B cell (primary cell): Measurements from ENCODE around the gene IKZF2. TPM values are rescaled to one million over a fixed set of nuclear protein-coding genes. Genes with fewer than 3 reads are reported as not detected.

ENCODE experiments used
- ATAC-seq: fragments of 200-7000 bp; cut with Tn5 transposase; one replicate; pipeline ENCODE4 v1.10.0; 2021; ENCODE audit warnings: low read depth, mild to moderate bottlenecking, moderate number of reproducible peaks, moderate library complexity
- CTCF ChIA-PET: fragments of 350-600 bp; sonication (Branson Sonifier 250); formaldehyde crosslinking; loops from one replicate; lab custom pipeline; 2021; ENCODE audit warnings: antibody characterized with exemption, inconsistent platforms; lab: Charles Lee
- POLR2A ChIA-PET: fragments of 350-600 bp; sonication (Branson Sonifier 250); formaldehyde crosslinking; loops from one replicate; lab custom pipeline; 2021; ENCODE audit warnings: antibody characterized with exemption; lab: Charles Lee
- DNase-seq: peaks from one replicate; pipeline ENCODE4 v3.0.0; 2013
- H2AFZ ChIP-seq: 2 replicates; pipeline ENCODE4 v1.6.1; 2012; ENCODE audit warnings: mild to moderate bottlenecking, low read depth, low read length; ENCODE audit not compliant: insufficient read depth, poor library complexity, severe bottlenecking
- H3K27ac ChIP-seq, 2 donors: 1 replicate in 1 of 2; 2 replicates in 1 of 2; pipeline ENCODE4 v1.5.1; 2012 to 2013; ENCODE audit warnings: low read length in 2 of 2, mild to moderate bottlenecking in 2 of 2, moderate library complexity in 1 of 2
- H3K27me3 ChIP-seq, 4 experiments: fragments of 200-600 bp in 1 of 4; sonication (generic) in 1 of 4; replicated peaks in 1 of 4; 1 replicate in 2 of 4; 2 replicates in 2 of 4; pipeline versions ENCODE4 v1.6.1 to v1.7.0; 2013 to 2016; ENCODE audit warnings: low read length in 3 of 4, mild to moderate bottlenecking in 2 of 4, mixed read lengths in 1 of 4, moderate library complexity in 1 of 4; ENCODE audit not compliant: insufficient read depth in 4 of 4, control insufficient read depth in 3 of 4; ENCODE audit errors: control extremely low read depth in 1 of 4
- H3K36me3 ChIP-seq, 2 experiments: replicated peaks in 1 of 2; 1 replicate in 1 of 2; 2 replicates in 1 of 2; pipeline versions ENCODE4 v1.6.1 to v1.7.1; 2013; ENCODE audit warnings: low read length in 1 of 2; ENCODE audit not compliant: insufficient read depth in 2 of 2, control insufficient read depth in 1 of 2; ENCODE audit errors: control extremely low read depth in 1 of 2, extremely low read depth in 1 of 2
- H3K4me1 ChIP-seq, 2 donors: fragments of 200-600 bp in 1 of 2; sonication (generic) in 1 of 2; 1 replicate in 1 of 2; 2 replicates in 1 of 2; pipeline versions ENCODE4 v1.5.1 to v1.6.1; 2013 to 2017; ENCODE audit warnings: low read length in 2 of 2; ENCODE audit not compliant: control insufficient read depth in 2 of 2, insufficient read depth in 2 of 2
- H3K4me2 ChIP-seq: replicated peaks from 2 replicates; pipeline ENCODE3; 2012; ENCODE audit warnings: mild to moderate bottlenecking, low read depth, low read length; ENCODE audit not compliant: poor library complexity, severe bottlenecking
- H3K4me3 ChIP-seq, 5 experiments: fragments of 200-600 bp in 1 of 5; sonication (generic) in 1 of 5; 1 replicate in 3 of 5; 2 replicates in 2 of 5; pipeline versions ENCODE4 v1.5.1 to v1.7.0; 2011 to 2016; ENCODE audit warnings: low read length in 4 of 5, mild to moderate bottlenecking in 4 of 5, low read depth in 2 of 5, control low read depth in 1 of 5, moderate library complexity in 1 of 5; ENCODE audit not compliant: insufficient read depth in 1 of 5; ENCODE audit errors: control extremely low read depth in 1 of 5, extremely low read depth in 1 of 5
- H3K79me2 ChIP-seq: fragments of 200-600 bp; sonication (generic); one replicate; pipeline ENCODE4 v1.6.0; 2016; ENCODE audit warnings: low read length; ENCODE audit not compliant: control insufficient read depth, insufficient read depth
- H3K9ac ChIP-seq: fragments of 200-600 bp; sonication (generic); 2 replicates; pipeline ENCODE4 v1.6.1; 2017; ENCODE audit warnings: mild to moderate bottlenecking, low read length, moderate library complexity
- H3K9me3 ChIP-seq, 3 donors: one replicate each; pipeline versions ENCODE4 v1.6.1 to v1.7.1; 2013; ENCODE audit warnings: low read length in 2 of 3; ENCODE audit not compliant: control insufficient read depth in 2 of 3, insufficient read depth in 1 of 3; ENCODE audit errors: control extremely low read depth in 1 of 3
- H4K20me1 ChIP-seq: 2 replicates; pipeline ENCODE4 v1.6.0; 2012; ENCODE audit warnings: mild to moderate bottlenecking, low read length; ENCODE audit not compliant: insufficient read depth, control insufficient read depth, poor library complexity, severe bottlenecking
- H3K27ac Mint-ChIP-seq: one replicate; pipeline ENCODE4 v1.8.0; 2021; ENCODE audit warnings: mixed read lengths
- H3K27me3 Mint-ChIP-seq: one replicate; pipeline ENCODE4 v1.8.0; 2021; ENCODE audit warnings: mixed read lengths
- H3K4me1 Mint-ChIP-seq: one replicate; pipeline ENCODE4 v1.8.0; 2021; ENCODE audit warnings: mixed read lengths
- H3K4me3 Mint-ChIP-seq: one replicate; pipeline ENCODE4 v1.8.0; 2021; ENCODE audit warnings: mixed read lengths
- H3K9me3 Mint-ChIP-seq: one replicate; pipeline ENCODE4 v1.8.0; 2022; ENCODE audit warnings: mixed read lengths; ENCODE audit not compliant: insufficient read depth
- CTCF ChIP-seq: fragments of 200-600 bp; IDR thresholded peaks from one replicate; pipeline ENCODE4 v1.8.0; 2022; ENCODE audit warnings: antibody characterized with exemption, mild to moderate bottlenecking
- EZH2 ChIP-seq: IDR thresholded peaks from 2 replicates; pipeline ENCODE4 v1.6.1; 2012; ENCODE audit warnings: borderline replicate concordance, low read depth, mild to moderate bottlenecking, moderate library complexity, low read length; ENCODE audit not compliant: insufficient read depth, poor library complexity, severe bottlenecking
- WGBS: methylation state at CpG from one replicate; pipeline ENCODE4 v1.1.5; 2013; ENCODE audit warnings: missing lambda C conversion rate; ENCODE audit not compliant: insufficient coverage; 5-methylcytosine and 5-hydroxymethylcytosine counted together
- intact Hi-C: fragments of 100-400 bp; cut with micrococcal nuclease; formaldehyde crosslinking; loops from one replicate; pipeline ENCODE4 v1.10.0; 2022
- polyA plus RNA-seq: library from polyadenylated mRNA; depleted of rRNA; stranded (reverse); fragments of >200 nt; gene quantifications from 2 replicates; pipeline ENCODE4 v1.2.3, GENCODE V29; 2012
- total RNA-seq, 2 donors: library from RNA; stranded (reverse); fragments of 120-200 nt in 1 of 2; gene quantifications; 1 replicate in 1 of 2; 2 replicates in 1 of 2; pipeline versions ENCODE4 v1.2.3 to v1.2.4, GENCODE V29; 2013 to 2022

IKZF2 gene
- total and polyA plus RNA-seq, 2 donors (not counting 1 experiment from before 2014, with no cell fraction given): 2.5 to 49.3 TPM

GRCh38 chr2:213087040-213087439, 64.4 kb downstream of the IKZF2 start:
- Histone ChIP-seq H3K4me1 (no peaks in the 10 kb centered on the region), H2AFZ (no peak overlapping the region), H3K27ac (no peak overlapping the region), H3K9ac (no peak overlapping the region), H3K36me3 (peaks cover 0 to 2% of the 10 kb centered on the region in 2 experiments), H3K9me3 (no peaks in the 10 kb centered on the region), H3K4me2 (no peak overlapping the region), H3K4me3 (no peak overlapping the region), H3K27me3 (no peaks in the 10 kb centered on the region), H4K20me1 (no peaks in the 10 kb centered on the region), H3K79me2 (peaks cover 14% of the 10 kb centered on the region)
- no CpG with 5 or more reads among the region's 3 CpGs for WGBS
- DNase-seq (no peak), ATAC-seq (no peak)
- no peak overlapping the region for H3K4me3 Mint-ChIP-seq
- no peaks in the 10 kb centered on the region for H3K27me3 Mint-ChIP-seq
- no peak overlapping the region for H3K27ac Mint-ChIP-seq
- TF ChIP-seq EZH2 (no peak), CTCF (no peak)
- peaks cover 17% of the 10 kb centered on the region for H3K4me1 Mint-ChIP-seq
- H3K9me3 Mint-ChIP-seq: no peaks in the 10 kb centered on the region
- CTCF ChIA-PET: no interaction called here
- intact Hi-C loops: no loop called here
- POLR2A ChIA-PET: no interaction called here

GRCh38 chr2:213086571-213086970, 64.8 kb downstream of the IKZF2 start:
- H3K4me3 ChIP-seq: no peak overlapping the region
- intact Hi-C loops: no loop called here
- peaks cover 14% of the 10 kb centered on the region for H3K79me2 ChIP-seq
- ChIA-PET CTCF (no interaction called here), POLR2A (no interaction called here)
- no peak overlapping the region for H3K4me3 Mint-ChIP-seq
- no peaks in the 10 kb centered on the region for H3K9me3 Mint-ChIP-seq
- H3K27ac Mint-ChIP-seq: no peak overlapping the region
- H3K9me3 ChIP-seq: no peaks in the 10 kb centered on the region
- ATAC-seq (no peak), DNase-seq (no peak)
- no peaks in the 10 kb centered on the region for H3K4me1 ChIP-seq
- H4K20me1 ChIP-seq: no peaks in the 10 kb centered on the region
- no peak overlapping the region for H2AFZ ChIP-seq
- no peaks in the 10 kb centered on the region for H3K27me3 ChIP-seq
- no peak overlapping the region for H3K9ac ChIP-seq
- no peaks in the 10 kb centered on the region for H3K27me3 Mint-ChIP-seq
- WGBS: no CpG with 5 or more reads among the region's 2 CpGs
- no peak overlapping the region for H3K4me2 ChIP-seq
- TF ChIP-seq CTCF (no peak), EZH2 (no peak)
- peaks cover 17% of the 10 kb centered on the region for H3K4me1 Mint-ChIP-seq
- H3K36me3 ChIP-seq: peaks cover 0 to 2% of the 10 kb centered on the region in 2 experiments
- no peak overlapping the region for H3K27ac ChIP-seq
